ENCODE results near the gene C16orf86.

The C16orf86 gene

GRCh38 chr16:67654403-67654911, 12.2 kb upstream of the C16orf86 start:
- DNase-seq: no peak

- no peak for DNase-seq
These were observed 11.3 kb upstream of the C16orf86 start for GRCh38 chr16:67655363-67655762.

- DNase-seq: no peak
These were observed 10.1 kb upstream of the C16orf86 start for GRCh38 chr16:67656344-67657016.

- DNase-seq: no peak
These were observed 9.5 kb upstream of the C16orf86 start for GRCh38 chr16:67657017-67657608.

GRCh38 chr16:67657751-67658518, 8.7 kb upstream of the C16orf86 start:
- no peak for DNase-seq

GRCh38 chr16:67658849-67659674, 7.6 kb upstream of the C16orf86 start:
- no peak for DNase-seq

GRCh38 chr16:67659675-67660563, 6.7 kb upstream of the C16orf86 start, which contains the start of gene ACD:
Gene ACD (minus strand): TSS chr16:67660260. CDS start chr16:67660220, 40 bp downstream.
- peak; percentile 92 for DNase-seq

GRCh38 chr16:67660564-67661028, 6.0 kb upstream of the C16orf86 start, which contains the start of gene PARD6A:
Gene PARD6A (plus strand): TSS chr16:67660960. CDS start chr16:67661039, 79 bp downstream.
- peak; percentile 92 for DNase-seq

GRCh38 chr16:67661101-67661761, 5.4 kb upstream of the C16orf86 start:
- DNase-seq: no peak

- DNase-seq: no peak
These were observed 4.5 kb upstream of the C16orf86 start for GRCh38 chr16:67661886-67662652.

- DNase-seq: no peak
These were observed 4.0 kb upstream of the C16orf86 start for GRCh38 chr16:67662653-67663010.

- DNase-seq: no peak
These were observed 3.3 kb upstream of the C16orf86 start for GRCh38 chr16:67663151-67663876.

- no peak for DNase-seq
These were observed 2.8 kb upstream of the C16orf86 start for GRCh38 chr16:67663877-67664222.

GRCh38 chr16:67664258-67664657, 2.4 kb upstream of the C16orf86 start:
- DNase-seq: no peak

GRCh38 chr16:67664871-67665270, 1.7 kb upstream of the C16orf86 start:
- DNase-seq: no peak

GRCh38 chr16:67665598-67665997, 1.0 kb upstream of the C16orf86 start:
- no peak for DNase-seq

- no peak for DNase-seq
These were observed 522 bp upstream of the C16orf86 start for GRCh38 chr16:67666032-67666551.

- no peak for DNase-seq
These were observed 821 bp downstream of the C16orf86 start for GRCh38 chr16:67667453-67667816.

GRCh38 chr16:67667817-67668494, 1.3 kb downstream of the C16orf86 start:
- peak; percentile 76 for DNase-seq

Data from effector CD8-positive, alpha-beta T cell (primary cell).